Airway epithelial cell (primary cell): ENCODE measurements around the gene ENDOD1. TPM values are rescaled to one million over a fixed set of nuclear protein-coding genes. Genes with fewer than 3 reads are reported as not detected.

Source experiments
- total RNA-seq: library from RNA; depleted of rRNA; stranded (reverse); fragments of >200 nt; gene quantifications from 2 replicates; pipeline ENCODE4 v1.2.3, GENCODE V29; 2015

ENDOD1 gene
- 40.3 and 41.8 TPM in 2 replicates for total RNA-seq

GRCh38 chr11:95089620-95090542 lies at the start of gene ENDOD1:
ENDOD1 (plus strand) TSS chr11:95089846; CDS start chr11:95089928, 82 bp downstream.

GRCh38 chr11:95049122-95049521 lies 40.5 kb upstream of the ENDOD1 start, which contains the start of gene KDM4F:
KDM4F (plus strand) TSS chr11:95049422.

GRCh38 chr11:95066716-95067038 lies 23.0 kb upstream of the ENDOD1 start, which contains the start of gene SRSF8:
SRSF8 (plus strand) TSS chr11:95066919; CDS start chr11:95067227, 308 bp downstream.

Other genes with a start within 250 kb of the ENDOD1 start
- 32.5 and 35.9 TPM in 2 replicates for gene CWC15, start 116.3 kb upstream of the ENDOD1 start, total RNA-seq
- gene KDM4D, start 116.1 kb upstream of the ENDOD1 start, total RNA-seq, result 1.3 and 1.4 TPM in 2 replicates
- gene KDM4E, start 64.6 kb upstream of the ENDOD1 start, total RNA-seq, result not detected in 2 replicates
- not detected in 2 replicates for gene KDM4F, start 40.4 kb upstream of the ENDOD1 start, total RNA-seq
- 22.9 and 30.1 TPM in 2 replicates for gene SRSF8, start 22.9 kb upstream of the ENDOD1 start, total RNA-seq
- gene SESN3, start 141.4 kb downstream of the ENDOD1 start, total RNA-seq, result 33.5 and 45.6 TPM in 2 replicates